ENCODE results near the gene SEC61B. TPM values are rescaled to one million over a fixed set of nuclear protein-coding genes. Genes with fewer than 3 reads are reported as not detected.

Gene SEC61B
- total and polyA plus RNA-seq, 9 of the 15 experiments (the other 6 are each of a cell fraction or from before 2014, with no cell fraction given) = 57.8 to 262 (median 172) TPM

DNA sequence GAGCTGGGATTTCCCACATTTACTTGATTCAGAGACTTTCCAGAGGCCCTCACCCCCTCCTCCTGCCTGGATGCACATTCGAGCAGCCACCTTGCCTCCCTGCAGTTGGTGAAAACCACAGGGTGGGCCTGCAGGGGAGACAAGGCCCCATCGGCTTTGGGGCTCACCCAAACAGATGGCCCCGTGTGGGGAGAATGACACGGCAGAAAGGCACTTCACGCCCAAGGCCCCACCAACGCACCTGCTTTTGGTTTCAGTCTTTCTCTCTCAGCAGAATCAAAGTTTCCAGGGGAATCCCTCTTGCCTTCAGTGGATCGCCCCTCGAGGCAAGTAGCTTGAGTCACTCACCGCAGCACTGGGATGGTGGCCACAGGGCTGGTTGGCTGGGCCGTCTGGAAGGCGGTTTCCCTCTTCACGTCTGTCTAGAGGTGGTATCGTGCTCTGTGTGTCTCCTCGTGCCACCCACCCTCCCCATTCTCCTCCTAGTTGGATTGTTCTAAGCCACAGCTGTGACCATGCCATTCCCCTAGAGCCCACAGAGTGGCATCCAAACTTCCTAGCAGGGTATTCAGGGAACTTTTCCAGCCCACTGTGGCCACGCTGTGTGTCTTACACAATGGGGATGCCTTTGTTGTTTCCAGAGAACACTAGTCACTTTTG, 31.8 kb downstream of the SEC61B start:
- in situ Hi-C loops (cut with MboI) = loop anchor here (25.0 kb wide), 1 partner anchor 758 kb away; no protein-coding TSS in a partner anchor
- Histone ChIP-seq H3K4me2 (ENCODE audit: insufficient read depth, low read length) (no peak overlapping the region), H3K4me3 (no peak overlapping the region), H3K79me2 (ENCODE audit: control insufficient read depth, insufficient read depth, low read length) (no peaks in the 10 kb centered on the region), H3K9me1 (ENCODE audit: control insufficient read depth, insufficient read depth, low read length) (no peaks in the 10 kb centered on the region), H4K20me1 (replicated peaks; ENCODE audit: control insufficient read depth, insufficient read depth, low read length) (no peaks in the 10 kb centered on the region), H3K4me1 (replicated peaks in 1 of 2; ENCODE audit: control insufficient read depth in 2 of 2, insufficient read depth in 2 of 2, low read length in 2 of 2) (peaks cover 0 to 5% of the 10 kb centered on the region in 2 experiments; a peak in 3 of 5 replicates), H3K9me3 (replicated peaks; ENCODE audit: control insufficient read depth, insufficient read depth, low read depth, low read length) (no peaks in the 10 kb centered on the region), H3K36me3 (ENCODE audit: control insufficient read depth, insufficient read depth, low read length) (no peaks in the 10 kb centered on the region), H3K9ac (ENCODE audit: insufficient read depth in 1 of 2, low read depth in 2 of 2, low read length in 2 of 2) (peak overlapping the region in 1 of 2 experiments; percentile 46; a peak in 2 of 4 replicates), H3K27me3 (ENCODE audit: control insufficient read depth in 2 of 2, insufficient read depth in 2 of 2, low read length in 2 of 2) (0 out of 5 replicates have a peak, but pooled peaks cover 0 to 3% of the 10 kb centered on the region in 2 experiments), H3K27ac (ENCODE audit: extremely low read depth, low read depth, low read length) (no peak overlapping the region), H2AFZ (ENCODE audit: low read depth, low read length) (peak overlapping the region; percentile 67)
- no TSS peak for BruUV-seq (replicated peaks)
- peak in 2 of 4 experiments; percentile 19 to 20 for DNase-seq (ENCODE audit: extremely low read depth in 1 of 4, low spot score in 3 of 4)
- peak; percentile 56 for ATAC-seq
- ChIA-PET POLR2A (no interaction called here), CTCF (ENCODE audit: low intra/inter-chr PET ratio) (no interaction called here)
- intact Hi-C loops (cut with micrococcal nuclease) = no loop called here
- 14% methylated on average over 15 of the region's 15 CpGs for WGBS (ENCODE audit: insufficient coverage, low coverage, missing lambda C conversion rate)
- FAIRE-seq = no peak
- TF ChIP-seq FOXA1 (IDR thresholded peaks at IDR 0.05; ENCODE audit: borderline replicate concordance) (no peak), MYBL2 (IDR thresholded peaks at IDR 0.05; ENCODE audit: low read depth) (no peak), MYBL2 (CRISPR knock-in tag; IDR thresholded peaks at IDR 0.05; ENCODE audit: borderline replicate concordance) (no peak), NR2F6 (CRISPR knock-in tag; IDR thresholded peaks at IDR 0.05) (no peak), MIER1 (IDR thresholded peaks at IDR 0.05; ENCODE audit: low read depth) (no peak), ZSCAN32 (CRISPR knock-in tag; IDR thresholded peaks at IDR 0.05) (no peak), KDM2B (CRISPR knock-in tag; IDR thresholded peaks at IDR 0.05) (no peak), CHD1 (IDR thresholded peaks at IDR 0.05; ENCODE audit: low read length) (no peak)
- TF ChIP-seq, protein P1, sequence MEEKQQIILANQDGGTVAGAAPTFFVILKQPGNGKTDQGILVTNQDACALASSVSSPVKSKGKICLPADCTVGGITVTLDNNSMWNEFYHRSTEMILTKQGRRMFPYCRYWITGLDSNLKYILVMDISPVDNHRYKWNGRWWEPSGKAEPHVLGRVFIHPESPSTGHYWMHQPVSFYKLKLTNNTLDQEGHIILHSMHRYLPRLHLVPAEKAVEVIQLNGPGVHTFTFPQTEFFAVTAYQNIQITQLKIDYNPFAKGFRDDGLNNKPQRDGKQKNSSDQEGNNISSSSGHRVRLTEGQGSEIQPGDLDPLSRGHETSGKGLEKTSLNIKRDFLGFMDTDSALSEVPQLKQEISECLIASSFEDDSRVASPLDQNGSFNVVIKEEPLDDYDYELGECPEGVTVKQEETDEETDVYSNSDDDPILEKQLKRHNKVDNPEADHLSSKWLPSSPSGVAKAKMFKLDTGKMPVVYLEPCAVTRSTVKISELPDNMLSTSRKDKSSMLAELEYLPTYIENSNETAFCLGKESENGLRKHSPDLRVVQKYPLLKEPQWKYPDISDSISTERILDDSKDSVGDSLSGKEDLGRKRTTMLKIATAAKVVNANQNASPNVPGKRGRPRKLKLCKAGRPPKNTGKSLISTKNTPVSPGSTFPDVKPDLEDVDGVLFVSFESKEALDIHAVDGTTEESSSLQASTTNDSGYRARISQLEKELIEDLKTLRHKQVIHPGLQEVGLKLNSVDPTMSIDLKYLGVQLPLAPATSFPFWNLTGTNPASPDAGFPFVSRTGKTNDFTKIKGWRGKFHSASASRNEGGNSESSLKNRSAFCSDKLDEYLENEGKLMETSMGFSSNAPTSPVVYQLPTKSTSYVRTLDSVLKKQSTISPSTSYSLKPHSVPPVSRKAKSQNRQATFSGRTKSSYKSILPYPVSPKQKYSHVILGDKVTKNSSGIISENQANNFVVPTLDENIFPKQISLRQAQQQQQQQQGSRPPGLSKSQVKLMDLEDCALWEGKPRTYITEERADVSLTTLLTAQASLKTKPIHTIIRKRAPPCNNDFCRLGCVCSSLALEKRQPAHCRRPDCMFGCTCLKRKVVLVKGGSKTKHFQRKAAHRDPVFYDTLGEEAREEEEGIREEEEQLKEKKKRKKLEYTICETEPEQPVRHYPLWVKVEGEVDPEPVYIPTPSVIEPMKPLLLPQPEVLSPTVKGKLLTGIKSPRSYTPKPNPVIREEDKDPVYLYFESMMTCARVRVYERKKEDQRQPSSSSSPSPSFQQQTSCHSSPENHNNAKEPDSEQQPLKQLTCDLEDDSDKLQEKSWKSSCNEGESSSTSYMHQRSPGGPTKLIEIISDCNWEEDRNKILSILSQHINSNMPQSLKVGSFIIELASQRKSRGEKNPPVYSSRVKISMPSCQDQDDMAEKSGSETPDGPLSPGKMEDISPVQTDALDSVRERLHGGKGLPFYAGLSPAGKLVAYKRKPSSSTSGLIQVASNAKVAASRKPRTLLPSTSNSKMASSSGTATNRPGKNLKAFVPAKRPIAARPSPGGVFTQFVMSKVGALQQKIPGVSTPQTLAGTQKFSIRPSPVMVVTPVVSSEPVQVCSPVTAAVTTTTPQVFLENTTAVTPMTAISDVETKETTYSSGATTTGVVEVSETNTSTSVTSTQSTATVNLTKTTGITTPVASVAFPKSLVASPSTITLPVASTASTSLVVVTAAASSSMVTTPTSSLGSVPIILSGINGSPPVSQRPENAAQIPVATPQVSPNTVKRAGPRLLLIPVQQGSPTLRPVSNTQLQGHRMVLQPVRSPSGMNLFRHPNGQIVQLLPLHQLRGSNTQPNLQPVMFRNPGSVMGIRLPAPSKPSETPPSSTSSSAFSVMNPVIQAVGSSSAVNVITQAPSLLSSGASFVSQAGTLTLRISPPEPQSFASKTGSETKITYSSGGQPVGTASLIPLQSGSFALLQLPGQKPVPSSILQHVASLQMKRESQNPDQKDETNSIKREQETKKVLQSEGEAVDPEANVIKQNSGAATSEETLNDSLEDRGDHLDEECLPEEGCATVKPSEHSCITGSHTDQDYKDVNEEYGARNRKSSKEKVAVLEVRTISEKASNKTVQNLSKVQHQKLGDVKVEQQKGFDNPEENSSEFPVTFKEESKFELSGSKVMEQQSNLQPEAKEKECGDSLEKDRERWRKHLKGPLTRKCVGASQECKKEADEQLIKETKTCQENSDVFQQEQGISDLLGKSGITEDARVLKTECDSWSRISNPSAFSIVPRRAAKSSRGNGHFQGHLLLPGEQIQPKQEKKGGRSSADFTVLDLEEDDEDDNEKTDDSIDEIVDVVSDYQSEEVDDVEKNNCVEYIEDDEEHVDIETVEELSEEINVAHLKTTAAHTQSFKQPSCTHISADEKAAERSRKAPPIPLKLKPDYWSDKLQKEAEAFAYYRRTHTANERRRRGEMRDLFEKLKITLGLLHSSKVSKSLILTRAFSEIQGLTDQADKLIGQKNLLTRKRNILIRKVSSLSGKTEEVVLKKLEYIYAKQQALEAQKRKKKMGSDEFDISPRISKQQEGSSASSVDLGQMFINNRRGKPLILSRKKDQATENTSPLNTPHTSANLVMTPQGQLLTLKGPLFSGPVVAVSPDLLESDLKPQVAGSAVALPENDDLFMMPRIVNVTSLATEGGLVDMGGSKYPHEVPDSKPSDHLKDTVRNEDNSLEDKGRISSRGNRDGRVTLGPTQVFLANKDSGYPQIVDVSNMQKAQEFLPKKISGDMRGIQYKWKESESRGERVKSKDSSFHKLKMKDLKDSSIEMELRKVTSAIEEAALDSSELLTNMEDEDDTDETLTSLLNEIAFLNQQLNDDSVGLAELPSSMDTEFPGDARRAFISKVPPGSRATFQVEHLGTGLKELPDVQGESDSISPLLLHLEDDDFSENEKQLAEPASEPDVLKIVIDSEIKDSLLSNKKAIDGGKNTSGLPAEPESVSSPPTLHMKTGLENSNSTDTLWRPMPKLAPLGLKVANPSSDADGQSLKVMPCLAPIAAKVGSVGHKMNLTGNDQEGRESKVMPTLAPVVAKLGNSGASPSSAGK (IDR thresholded peaks at IDR 0.05) = 0 out of 2 replicates have a peak, but pooled peaks have one; percentile 33
